Gastrocnemius medialis (tissue), 4 donors: Measurements from ENCODE around the gene ATP6V0A1. TPM values are rescaled to one million over a fixed set of nuclear protein-coding genes. Genes with fewer than 3 reads are reported as not detected.

Source experiments
- ATAC-seq, 2 donors: fragments of 150-250 bp; one replicate each; pipeline ENCODE4 v1.9.1; 2016
- DNase-seq, 2 donors: peaks; one replicate each; pipeline ENCODE4 v3.0.0-alpha.2; 2019
- H3K27ac ChIP-seq, 4 donors: fragments of 200-600 bp; sonication (generic); 1 replicate in 1 of 4; 2 replicates in 3 of 4; pipeline ENCODE4 v1.5.1; 2016 to 2018; ENCODE audit warnings: mild to moderate bottlenecking in 2 of 4, moderate library complexity in 1 of 4
- H3K27me3 ChIP-seq, 3 donors: fragments of 200-600 bp; sonication (generic) in 2 of 3; 1 replicate in 1 of 3; 2 replicates in 2 of 3; pipeline versions ENCODE4 v1.5.1 to v1.6.0; 2016 to 2019; ENCODE audit warnings: mild to moderate bottlenecking in 1 of 3, moderate library complexity in 1 of 3
- H3K36me3 ChIP-seq, 2 donors: fragments of 200-600 bp; sonication (generic) in 1 of 2; one replicate each; pipeline ENCODE4 v1.5.1; 2017 to 2018
- H3K4me1 ChIP-seq, 2 donors: fragments of 200-600 bp; sonication (generic) in 1 of 2; one replicate each; pipeline ENCODE4 v1.5.1; 2016 to 2017; ENCODE audit warnings: mild to moderate bottlenecking in 2 of 2
- H3K4me3 ChIP-seq, 4 donors: fragments of 200-600 bp; sonication (generic) in 3 of 4; 1 replicate in 1 of 4; 2 replicates in 3 of 4; pipeline ENCODE4 v1.5.1; 2016 to 2019; ENCODE audit warnings: mild to moderate bottlenecking in 2 of 4
- H3K9me3 ChIP-seq, 3 donors: fragments of 200-600 bp; sonication (generic) in 2 of 3; 1 replicate in 1 of 3; 2 replicates in 2 of 3; pipeline ENCODE4 v1.5.1; 2016 to 2019
- POLR2A ChIP-seq, 2 donors: fragments of 450-650 bp; IDR thresholded peaks; one replicate each; pipeline ENCODE4 v1.6.1; 2017; ENCODE audit warnings: antibody characterized with exemption in 2 of 2, mild to moderate bottlenecking in 2 of 2, moderate library complexity in 2 of 2
- in situ Hi-C, 4 donors: fragments of 200-750 bp; cut with MboI; loops; one replicate each; pipeline versions ENCODE4 v1.15.0 to v1.8.0; 2017; ENCODE audit warnings: low sequenced_read_pairs in 4 of 4
- intact Hi-C: fragments of 100-400 bp; cut with DNase I; formaldehyde crosslinking; loops from one replicate; pipeline ENCODE4 v1.15.1; 2023; ENCODE audit warnings: low total_unique reads
- total RNA-seq, 4 donors: library from RNA; depleted of rRNA; stranded (reverse); fragments of >200 nt; gene quantifications; one replicate each; pipeline versions ENCODE4 v1.1.0 to v1.2.3, GENCODE V29; 2016
- TF ChIP-seq, protein P1 (sequence below), 5 experiments: fragments of 450-650 bp in 3 of 5; fragments of 200-600 bp in 2 of 5; sonication (generic) in 2 of 5; IDR thresholded peaks in 4 of 5; conservative IDR thresholded peaks in 1 of 5; 1 replicate in 4 of 5; 2 replicates in 1 of 5; pipeline ENCODE4 v1.5.1; 2016 to 2019; ENCODE audit warnings: antibody characterized with exemption in 5 of 5, mild to moderate bottlenecking in 3 of 5, moderate library complexity in 3 of 5

The ATP6V0A1 gene
- total RNA-seq, 4 donors from 2014 or later: 65.3 to 138 (median 95.3) TPM

DNA sequence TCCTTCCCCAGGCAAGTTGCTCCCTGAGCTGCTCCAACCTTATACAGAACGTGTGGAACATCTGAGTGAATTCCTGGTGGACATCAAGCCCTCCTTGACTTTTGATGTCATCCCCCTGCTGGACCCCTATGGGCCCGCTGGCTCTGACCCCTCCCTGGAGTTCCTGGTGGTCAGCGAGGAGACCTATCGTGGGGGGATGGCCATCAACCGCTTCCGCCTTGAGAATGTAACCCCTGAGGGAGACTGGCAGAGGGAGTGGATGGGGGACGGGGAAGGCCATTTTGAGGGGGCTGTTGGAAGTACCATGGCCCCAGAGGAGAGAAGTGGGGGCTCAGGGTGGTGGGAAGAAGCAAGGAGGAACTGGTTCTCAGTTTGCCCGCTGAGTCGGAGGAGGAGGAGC is 105.3 kb downstream of the ATP6V0A1 start:
- Histone ChIP-seq H3K9me3 (no peaks in the 10 kb centered on the region), H3K27me3 (no peaks in the 10 kb centered on the region), H3K36me3 (peaks cover 0 to 27% of the 10 kb centered on the region in 2 donors), H3K4me1 (peaks cover 32 to 37% of the 10 kb centered on the region in 2 donors), H3K27ac (peak overlapping the region; percentile 88 to 89 (median 88)), H3K4me3 (peak overlapping the region in 2 of 4 donors; percentile 93 to 99)
- ATAC-seq (no peak), DNase-seq (no peak)
- in situ Hi-C loops: no loop called here
- intact Hi-C loops: no loop called here
- TF ChIP-seq POLR2A (IDR thresholded peaks at IDR 0.05): no peak
- TF ChIP-seq, protein P1, sequence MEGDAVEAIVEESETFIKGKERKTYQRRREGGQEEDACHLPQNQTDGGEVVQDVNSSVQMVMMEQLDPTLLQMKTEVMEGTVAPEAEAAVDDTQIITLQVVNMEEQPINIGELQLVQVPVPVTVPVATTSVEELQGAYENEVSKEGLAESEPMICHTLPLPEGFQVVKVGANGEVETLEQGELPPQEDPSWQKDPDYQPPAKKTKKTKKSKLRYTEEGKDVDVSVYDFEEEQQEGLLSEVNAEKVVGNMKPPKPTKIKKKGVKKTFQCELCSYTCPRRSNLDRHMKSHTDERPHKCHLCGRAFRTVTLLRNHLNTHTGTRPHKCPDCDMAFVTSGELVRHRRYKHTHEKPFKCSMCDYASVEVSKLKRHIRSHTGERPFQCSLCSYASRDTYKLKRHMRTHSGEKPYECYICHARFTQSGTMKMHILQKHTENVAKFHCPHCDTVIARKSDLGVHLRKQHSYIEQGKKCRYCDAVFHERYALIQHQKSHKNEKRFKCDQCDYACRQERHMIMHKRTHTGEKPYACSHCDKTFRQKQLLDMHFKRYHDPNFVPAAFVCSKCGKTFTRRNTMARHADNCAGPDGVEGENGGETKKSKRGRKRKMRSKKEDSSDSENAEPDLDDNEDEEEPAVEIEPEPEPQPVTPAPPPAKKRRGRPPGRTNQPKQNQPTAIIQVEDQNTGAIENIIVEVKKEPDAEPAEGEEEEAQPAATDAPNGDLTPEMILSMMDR (IDR thresholded peaks at IDR 0.05 in 4 of 5, conservative IDR thresholded peaks at IDR 0.05 in 1 of 5): no peak

DNA sequence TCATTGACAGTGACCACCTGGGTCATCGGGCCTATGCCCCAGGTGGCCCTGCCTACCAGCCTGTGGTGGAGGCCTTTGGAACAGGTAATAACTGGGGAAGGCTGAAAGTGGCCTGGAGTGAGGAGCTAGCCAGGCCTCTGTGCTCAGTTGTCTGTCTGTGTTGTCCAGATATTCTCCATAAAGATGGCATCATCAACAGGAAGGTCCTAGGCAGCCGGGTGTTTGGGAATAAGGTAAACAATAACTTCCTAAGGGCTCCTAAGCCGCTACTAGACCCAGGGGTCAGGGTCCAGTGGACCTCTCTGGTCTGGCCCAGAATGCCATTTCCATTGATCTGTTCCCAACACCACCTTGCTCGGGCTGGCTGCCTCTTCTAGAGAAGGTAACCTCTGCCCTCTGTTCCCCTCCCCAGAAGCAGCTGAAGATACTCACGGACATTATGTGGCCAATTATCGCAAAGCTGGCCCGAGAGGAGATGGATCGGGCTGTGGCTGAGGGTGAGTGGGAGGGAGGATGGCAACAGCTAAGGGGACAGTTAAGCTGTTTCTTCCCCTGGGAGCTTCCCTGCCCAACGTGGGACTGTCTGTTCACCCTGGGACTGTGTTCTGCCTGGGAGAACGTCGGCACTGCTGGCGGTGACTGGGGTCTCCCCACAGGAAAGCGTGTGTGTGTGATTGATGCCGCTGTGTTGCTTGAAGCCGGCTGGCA is 106.3 kb downstream of the ATP6V0A1 start:
- in situ Hi-C loops: no loop called here
- Histone ChIP-seq H3K27me3 (no peaks in the 10 kb centered on the region), H3K9me3 (no peaks in the 10 kb centered on the region), H3K4me3 (no peak overlapping the region), H3K27ac (peak overlapping the region in 1 of 4 donors; percentile 89), H3K36me3 (peaks cover 0 to 37% of the 10 kb centered on the region in 2 donors), H3K4me1 (peaks cover 32 to 37% of the 10 kb centered on the region in 2 donors)
- DNase-seq (no peak), ATAC-seq (no peak)
- intact Hi-C loops: no loop called here
- TF ChIP-seq, protein P1 (IDR thresholded peaks at IDR 0.05 in 4 of 5, conservative IDR thresholded peaks at IDR 0.05 in 1 of 5): no peak
- no peak for TF ChIP-seq POLR2A (IDR thresholded peaks at IDR 0.05)

DNA sequence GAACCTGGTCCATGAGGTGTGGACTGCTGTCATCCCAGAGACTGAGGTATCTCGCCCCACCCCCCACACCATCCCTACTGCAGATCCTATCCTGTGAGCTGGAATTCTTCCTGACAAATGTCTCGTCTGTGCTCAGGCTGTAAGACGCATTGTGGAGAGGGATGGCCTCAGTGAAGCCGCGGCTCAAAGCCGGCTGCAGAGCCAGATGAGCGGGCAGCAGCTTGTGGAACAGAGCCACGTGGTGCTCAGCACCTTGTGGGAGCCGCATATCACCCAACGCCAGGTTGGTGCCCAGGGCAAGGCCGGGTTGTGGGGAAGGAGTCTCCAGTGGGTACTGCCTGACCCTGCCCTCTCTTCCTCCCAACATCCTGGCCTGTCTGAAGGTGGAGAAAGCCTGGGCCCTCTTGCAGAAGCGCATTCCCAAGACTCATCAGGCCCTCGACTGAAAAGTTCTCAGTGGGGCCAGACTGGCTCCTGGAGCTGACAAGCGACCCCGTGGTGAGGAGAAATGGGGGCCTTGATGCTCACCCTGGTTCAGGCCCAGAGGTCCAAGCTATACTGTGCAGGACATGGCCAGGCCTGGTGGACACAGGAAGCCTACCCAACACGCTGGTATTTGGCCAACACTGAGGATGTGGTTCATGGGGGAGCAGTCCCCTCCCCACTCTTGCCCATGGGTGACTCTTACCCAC is 107.0 kb downstream of the ATP6V0A1 start:
- peaks cover 0 to 44% of the 10 kb centered on the region in 2 donors for H3K36me3 ChIP-seq
- peaks cover 32 to 37% of the 10 kb centered on the region in 2 donors for H3K4me1 ChIP-seq
- in situ Hi-C loops: no loop called here
- no peaks in the 10 kb centered on the region for H3K9me3 ChIP-seq
- intact Hi-C loops: no loop called here
- peak overlapping the region; percentile 91 to 97 (median 94) for H3K27ac ChIP-seq
- no peak overlapping the region for H3K4me3 ChIP-seq
- DNase-seq (no peak), ATAC-seq (no peak)
- no peaks in the 10 kb centered on the region for H3K27me3 ChIP-seq
- TF ChIP-seq, protein P1 (IDR thresholded peaks at IDR 0.05 in 4 of 5, conservative IDR thresholded peaks at IDR 0.05 in 1 of 5): no peak
- no peak for TF ChIP-seq POLR2A (IDR thresholded peaks at IDR 0.05)

DNA sequence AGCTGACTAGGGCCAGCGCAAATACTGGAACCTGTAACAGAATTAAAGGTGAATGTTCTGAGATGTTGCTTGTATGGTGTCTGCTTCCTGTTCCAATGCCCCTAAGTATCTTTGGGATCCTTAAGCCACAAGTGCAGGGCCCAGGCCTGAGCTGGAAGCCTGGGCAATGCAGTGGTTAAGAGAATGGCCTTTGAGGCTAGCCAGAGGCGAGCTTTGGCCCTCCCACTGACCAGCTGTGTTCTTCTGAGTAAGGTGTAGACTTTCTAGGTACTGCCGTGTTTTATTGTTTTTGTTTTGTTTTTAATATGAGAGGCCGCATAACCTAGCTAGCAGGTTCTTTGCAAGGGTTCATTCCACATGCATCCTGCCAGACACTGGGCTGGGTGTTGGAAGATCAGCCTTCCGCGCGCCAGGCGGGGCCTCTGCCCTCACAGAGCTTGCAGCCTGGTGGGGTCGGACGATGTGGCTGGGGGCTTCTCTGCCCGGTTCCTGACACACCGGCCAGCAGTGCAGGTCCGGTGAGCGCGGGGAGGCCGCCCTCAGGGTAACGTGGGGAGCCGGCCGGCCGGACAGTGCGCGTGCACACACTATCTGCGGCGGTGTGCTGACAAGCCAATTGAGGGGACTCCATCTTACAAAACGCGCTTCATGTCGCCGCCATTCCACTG is 107.7 kb downstream of the ATP6V0A1 start:
- intact Hi-C loops: no loop called here
- in situ Hi-C loops: no loop called here
- peak overlapping the region; percentile 91 to 97 (median 94) for H3K27ac ChIP-seq
- peaks cover 30 to 37% of the 10 kb centered on the region in 2 donors for H3K4me1 ChIP-seq
- ATAC-seq: no peak
- peaks cover 0 to 51% of the 10 kb centered on the region in 2 donors for H3K36me3 ChIP-seq
- H3K4me3 ChIP-seq: peak overlapping the region; percentile 84 to 92 (median 86)
- no peaks in the 10 kb centered on the region for H3K9me3 ChIP-seq
- no peak for DNase-seq
- H3K27me3 ChIP-seq: no peaks in the 10 kb centered on the region
- TF ChIP-seq POLR2A (IDR thresholded peaks at IDR 0.05): no peak
- TF ChIP-seq, protein P1 (IDR thresholded peaks at IDR 0.05 in 4 of 5, conservative IDR thresholded peaks at IDR 0.05 in 1 of 5): no peak
